HG03432 (cell line): Measurements from ENCODE around the gene MDN1.
"Not testable (repeated sequence)": the region's sequence is repeated elsewhere in the genome, so short reads cannot be mapped to it uniquely, and the experiment has no call there.

ENCODE experiments used
- ATAC-seq: cut with Tn5 transposase; IDR thresholded peaks from one replicate; pipeline ENCODE4 v1.9.1; 2021; ENCODE audit warnings: mild to moderate bottlenecking, moderate library complexity; ENCODE audit not compliant: unreplicated experiment

MDN1 gene, protein sequence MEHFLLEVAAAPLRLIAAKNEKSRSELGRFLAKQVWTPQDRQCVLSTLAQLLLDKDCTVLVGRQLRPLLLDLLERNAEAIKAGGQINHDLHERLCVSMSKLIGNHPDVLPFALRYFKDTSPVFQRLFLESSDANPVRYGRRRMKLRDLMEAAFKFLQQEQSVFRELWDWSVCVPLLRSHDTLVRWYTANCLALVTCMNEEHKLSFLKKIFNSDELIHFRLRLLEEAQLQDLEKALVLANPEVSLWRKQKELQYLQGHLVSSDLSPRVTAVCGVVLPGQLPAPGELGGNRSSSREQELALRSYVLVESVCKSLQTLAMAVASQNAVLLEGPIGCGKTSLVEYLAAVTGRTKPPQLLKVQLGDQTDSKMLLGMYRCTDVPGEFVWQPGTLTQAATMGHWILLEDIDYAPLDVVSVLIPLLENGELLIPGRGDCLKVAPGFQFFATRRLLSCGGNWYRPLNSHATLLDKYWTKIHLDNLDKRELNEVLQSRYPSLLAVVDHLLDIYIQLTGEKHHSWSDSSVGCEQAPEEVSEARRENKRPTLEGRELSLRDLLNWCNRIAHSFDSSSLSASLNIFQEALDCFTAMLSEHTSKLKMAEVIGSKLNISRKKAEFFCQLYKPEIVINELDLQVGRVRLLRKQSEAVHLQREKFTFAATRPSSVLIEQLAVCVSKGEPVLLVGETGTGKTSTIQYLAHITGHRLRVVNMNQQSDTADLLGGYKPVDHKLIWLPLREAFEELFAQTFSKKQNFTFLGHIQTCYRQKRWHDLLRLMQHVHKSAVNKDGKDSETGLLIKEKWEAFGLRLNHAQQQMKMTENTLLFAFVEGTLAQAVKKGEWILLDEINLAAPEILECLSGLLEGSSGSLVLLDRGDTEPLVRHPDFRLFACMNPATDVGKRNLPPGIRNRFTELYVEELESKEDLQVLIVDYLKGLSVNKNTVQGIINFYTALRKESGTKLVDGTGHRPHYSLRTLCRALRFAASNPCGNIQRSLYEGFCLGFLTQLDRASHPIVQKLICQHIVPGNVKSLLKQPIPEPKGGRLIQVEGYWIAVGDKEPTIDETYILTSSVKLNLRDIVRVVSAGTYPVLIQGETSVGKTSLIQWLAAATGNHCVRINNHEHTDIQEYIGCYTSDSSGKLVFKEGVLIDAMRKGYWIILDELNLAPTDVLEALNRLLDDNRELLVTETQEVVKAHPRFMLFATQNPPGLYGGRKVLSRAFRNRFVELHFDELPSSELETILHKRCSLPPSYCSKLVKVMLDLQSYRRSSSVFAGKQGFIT (N-terminal part only)

DNA sequence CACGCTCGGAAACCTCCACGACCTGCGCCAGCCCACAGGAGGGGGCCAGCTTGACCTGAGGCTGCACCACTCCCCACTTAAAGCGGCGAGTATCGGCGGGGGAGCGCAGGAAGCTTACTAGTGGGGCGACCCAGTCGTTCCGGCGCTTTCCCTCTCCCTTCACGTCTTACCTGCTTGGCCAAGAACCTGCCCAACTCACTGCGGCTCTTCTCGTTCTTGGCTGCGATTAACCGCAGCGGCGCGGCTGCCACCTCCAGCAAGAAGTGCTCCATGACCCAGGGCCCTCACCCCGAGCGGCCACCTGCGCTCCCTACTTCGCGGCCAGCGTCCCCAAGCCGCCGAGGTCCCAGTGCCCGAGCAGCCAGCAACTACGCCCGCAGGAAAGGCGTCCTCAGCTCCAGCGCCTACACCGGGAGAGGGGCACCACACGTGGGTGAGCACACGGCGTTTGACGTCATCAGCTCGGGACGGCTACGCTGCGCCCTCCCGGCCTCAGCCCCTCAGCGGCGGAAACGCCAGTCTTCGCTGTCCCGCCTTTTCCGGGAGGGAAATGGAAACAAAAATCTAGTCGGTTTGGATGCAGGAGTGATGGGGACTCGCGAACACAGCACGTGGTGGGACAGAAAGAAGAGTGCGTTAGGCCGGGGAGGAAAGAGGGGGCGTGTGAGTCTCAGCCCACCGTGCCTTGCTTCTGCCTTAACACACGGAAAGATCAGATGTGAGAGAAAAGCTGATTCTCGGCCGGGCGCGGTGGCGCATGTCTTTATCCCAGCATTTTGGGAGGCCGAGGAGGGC lies at the start of gene MDN1:
Gene MDN1 (minus strand): TSS at position 459 of the 795 bp plus-strand sequence. CDS start 187 bp downstream, at position 272.
- peak; percentile 97 for ATAC-seq

DNA sequence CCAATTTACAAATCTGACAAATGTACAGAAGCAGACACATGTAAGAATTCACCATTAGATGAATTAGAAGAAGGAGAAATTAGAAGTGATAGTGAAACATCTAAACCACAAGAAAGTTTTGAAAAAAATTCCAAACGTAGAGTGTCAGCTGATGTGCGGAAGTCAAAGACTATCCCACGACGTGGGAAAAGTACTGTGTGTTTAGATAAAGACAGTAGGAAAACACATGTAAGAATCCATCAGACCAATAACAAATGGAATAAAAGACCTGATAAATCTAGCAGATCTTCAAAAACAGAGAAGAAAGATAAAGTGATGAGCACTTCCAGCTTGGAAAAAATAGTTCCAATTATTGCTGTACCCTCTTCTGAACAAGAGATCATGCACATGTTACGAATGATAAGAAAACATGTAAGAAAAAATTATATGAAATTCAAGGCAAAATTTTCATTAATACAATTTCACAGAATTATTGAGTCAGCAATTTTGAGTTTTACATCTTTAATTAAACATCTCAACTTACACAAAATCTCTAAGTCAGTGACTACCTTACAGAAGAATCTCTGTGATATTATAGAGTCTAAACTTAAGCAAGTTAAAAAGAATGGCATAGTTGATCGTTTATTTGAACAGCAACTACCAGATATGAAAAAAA lies 46.6 kb upstream of the MDN1 start:
- ATAC-seq, result no peak

DNA sequence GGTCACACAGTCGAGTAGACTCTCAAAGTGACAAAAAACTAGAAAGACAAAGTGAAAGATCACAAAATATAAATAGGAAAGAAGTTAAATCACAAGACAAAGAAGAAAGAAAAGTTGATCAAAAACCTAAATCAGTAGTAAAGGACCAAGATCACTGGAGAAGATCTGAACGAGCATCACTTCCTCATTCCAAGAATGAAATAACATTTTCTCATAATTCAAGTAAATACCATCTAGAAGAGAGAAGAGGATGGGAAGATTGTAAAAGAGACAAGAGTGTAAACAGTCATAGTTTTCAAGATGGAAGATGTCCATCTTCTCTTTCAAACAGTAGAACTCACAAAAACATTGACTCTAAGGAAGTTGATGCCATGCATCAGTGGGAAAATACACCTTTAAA lies 43.1 kb upstream of the MDN1 start:
- ATAC-seq, result no peak

DNA sequence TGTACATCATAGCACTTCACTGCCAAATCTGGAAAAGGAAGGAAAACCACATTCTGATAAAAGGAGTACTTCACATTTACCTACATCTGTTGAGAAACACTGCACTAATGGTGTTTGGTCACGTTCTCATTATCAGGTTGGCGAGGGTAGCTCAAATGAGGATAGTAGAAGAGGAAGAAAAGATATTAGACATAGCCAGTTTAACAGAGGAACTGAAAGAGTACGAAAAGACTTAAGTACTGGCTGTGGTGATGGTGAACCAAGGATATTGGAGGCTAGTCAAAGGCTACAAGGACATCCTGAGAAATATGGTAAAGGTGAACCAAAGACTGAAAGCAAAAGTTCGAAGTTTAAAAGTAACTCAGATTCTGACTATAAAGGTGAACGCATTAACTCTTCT lies 42.7 kb upstream of the MDN1 start:
- ATAC-seq, result peak; percentile 75

DNA sequence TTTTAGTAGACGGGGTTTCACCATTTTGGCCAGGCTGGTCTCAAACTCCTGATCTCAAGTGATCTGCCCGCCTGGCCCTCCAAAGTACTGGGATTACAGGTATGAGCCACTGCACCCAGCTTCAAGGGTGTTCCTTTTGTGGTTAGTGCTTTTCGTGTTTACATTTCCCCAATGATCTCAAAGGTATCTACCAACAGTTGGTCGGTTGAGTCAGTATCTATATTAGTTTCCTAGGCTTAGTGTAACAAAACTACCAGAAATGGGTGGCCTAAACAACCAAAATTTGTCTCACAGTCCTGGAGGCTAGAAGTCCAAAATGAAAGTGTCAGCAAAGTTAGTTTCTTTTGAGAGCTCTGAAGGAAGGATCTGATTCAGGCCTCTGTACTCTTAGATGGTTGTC lies 40.1 kb upstream of the MDN1 start:
- peak; percentile 63 for ATAC-seq

DNA sequence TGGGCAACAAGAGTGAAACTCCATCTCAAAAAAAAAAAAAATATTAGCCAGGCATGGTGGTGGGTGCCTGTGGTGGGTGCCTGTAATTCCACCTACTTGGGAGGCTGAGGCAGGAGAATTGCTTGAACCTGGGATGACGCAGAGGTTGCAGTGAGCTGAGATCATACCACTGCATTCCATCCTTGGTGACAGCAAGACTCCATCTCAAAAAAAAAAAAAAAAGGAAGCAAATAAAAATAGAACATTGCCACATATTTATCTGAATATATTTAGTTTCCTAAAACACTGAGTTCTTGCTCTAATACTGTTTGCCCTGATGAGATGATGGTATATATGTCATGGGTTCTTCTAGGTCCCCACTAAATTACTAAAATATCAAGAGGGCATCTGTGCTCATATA lies 38.4 kb upstream of the MDN1 start:
- ATAC-seq, result no peak

DNA sequence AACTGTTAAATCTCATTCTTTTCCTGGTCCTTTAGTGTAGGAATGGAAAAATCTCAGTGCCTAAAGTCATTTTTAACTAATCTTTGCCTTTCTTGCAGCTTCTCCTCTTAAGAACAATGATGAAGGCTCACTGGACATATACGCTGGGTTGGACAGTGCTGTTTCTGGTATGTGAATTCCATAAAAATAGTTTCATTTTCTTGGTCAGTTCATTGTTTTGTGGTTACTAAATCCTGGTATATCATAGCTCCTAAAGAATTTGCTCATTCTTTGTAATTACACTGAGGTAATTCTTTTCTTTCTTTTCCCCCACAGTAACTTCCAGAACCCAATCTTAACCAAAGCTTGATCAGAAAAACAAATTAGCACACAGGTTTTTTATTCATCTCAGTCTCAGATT lies 33.5 kb upstream of the MDN1 start:
- no peak for ATAC-seq

DNA sequence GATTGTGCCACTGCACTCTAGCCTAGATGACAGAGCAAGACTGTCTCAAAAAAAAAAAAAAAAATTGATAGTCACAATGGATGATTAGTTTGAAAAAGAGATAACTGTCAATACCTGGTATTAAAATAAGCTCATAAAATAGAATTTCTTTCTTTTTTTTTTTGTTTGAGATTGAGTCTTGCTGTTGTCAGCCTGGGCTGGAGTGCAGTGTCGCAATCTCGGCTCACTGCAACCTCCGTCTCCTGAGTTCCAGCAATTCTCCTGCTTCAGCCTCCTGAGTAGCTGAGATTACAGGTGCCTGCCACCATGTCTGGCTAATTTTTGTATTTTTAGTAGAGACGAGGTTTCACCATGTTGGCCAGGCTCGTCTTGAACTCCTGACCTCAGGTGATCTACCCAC lies 27.9 kb upstream of the MDN1 start:
- not testable (repeated sequence) for ATAC-seq

DNA sequence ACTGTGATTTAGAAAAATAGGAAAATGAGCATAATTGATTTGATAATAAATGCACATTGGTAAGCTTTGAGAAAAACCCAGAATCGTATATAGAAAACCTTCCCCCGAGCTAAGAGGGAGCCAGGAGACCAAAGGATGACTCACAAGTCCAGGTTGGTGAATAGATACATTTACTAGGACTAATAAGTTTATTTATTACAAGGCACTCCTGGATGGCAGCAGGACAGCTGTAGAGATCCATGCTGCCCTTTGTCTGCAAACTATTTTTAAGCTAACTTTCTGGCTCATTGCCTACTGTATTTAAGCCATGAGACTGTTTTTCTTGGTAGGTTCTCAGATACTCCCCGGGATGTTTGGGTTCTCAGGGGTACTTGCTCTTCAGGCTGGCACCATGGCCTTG lies 23.5 kb upstream of the MDN1 start:
- ATAC-seq, result no peak

DNA sequence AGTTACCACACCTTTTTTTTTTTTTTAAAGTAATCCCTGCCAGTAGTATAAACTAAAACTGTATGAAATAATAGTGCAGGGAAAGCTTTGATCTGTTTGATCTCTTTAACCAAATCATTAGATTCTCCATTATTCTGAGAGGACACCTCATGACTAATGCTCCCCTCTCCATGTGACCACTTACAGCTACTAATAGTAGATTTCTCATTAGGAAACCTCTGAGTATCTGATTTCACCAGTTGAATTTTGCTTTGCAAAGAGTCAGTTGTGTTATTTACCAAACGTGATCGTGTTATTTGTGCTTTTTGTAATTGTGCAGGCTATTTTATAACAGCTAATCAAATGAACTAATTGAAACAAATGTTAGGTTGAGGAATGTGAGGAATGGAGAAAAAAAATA lies 22.6 kb upstream of the MDN1 start:
- no peak for ATAC-seq

DNA sequence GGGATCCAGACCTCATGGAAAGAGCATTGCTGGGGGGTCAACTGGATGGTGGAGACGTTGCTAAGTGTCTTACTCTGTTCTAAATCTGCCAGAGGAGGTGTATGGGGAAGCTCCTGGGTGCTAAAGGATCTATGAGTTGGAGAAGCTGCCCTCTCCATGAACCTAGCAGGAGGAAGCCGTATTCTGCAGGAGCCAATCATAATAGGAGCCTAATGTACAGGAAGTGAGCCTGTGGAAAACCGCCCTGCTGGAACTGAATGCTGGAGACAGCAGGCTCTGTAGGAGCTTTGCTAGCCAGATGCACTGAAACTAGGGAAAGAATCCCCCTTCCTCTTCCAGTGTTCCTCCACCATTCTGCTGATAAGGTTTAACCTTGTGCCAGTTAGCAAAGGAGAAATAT lies 20.9 kb upstream of the MDN1 start:
- ATAC-seq, result no peak

DNA sequence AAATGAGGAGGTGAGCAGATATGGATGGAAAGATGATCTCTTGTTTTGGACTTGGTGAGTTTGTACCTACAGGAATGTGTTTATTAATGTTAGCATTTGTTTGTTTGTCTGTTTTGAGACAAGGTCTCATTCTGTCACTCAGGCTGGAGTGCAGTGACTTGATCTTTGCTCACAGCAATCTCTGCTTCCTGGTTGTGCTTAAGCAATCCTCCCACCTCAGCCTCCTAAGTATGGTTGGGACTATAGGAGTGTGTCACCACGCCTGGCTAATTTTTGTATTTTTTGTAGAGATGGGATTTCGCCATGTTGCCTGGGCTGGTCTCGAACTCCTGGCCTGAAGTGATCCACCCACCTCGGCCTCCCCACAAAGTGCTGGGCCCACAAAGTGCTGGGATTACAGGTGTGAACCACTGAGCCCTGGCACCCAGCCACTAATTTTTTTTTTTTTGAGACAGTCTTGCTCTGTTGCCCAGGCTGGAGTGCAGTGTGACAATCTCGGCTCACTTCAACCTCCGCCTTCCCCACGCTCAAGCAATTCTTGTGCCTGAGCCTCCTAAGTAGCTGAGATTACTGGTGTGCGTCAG lies 17.1 kb upstream of the MDN1 start:
- no peak for ATAC-seq

DNA sequence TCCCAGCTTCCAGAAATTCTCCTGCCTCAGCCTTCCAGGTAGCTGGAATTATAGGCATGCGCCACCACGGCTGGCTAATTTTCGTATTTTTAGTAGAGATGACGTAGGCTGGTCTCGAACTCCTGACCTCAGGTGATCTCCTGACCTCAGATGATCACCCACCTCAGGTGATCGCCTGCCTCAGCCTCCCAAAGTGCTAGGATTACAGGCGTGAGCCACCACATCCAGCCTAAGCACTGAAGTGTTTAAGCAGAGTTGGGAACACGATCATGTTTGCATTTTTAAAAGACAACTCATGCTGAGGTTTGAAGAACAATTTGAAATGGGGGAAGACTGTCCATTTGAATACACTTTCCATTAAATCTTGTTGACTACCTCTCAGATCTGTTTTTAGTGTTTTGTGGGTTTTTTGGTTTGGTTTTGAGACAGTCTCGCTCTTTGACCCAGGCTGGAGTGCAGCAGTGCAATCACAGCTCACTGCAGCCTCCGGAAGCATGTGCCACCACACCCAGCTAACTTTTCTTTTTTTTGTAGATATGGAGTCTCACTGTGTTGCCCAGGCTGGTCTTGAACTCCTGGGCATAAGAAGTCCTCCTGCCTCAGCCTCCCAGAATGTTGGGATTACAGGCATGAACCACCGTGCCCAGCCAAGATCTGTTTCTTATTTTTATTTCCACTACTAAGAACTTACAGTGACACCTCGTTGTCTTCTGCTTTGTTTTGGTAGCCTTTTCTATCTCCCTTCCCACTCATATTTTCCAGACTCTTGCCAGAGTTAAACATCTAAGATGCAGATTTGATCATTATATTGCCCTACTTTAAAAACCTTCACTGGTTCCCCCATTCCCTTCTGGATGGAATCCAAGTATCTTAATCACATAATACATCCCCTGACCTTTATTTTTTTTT lies 15.5 kb upstream of the MDN1 start:
- ATAC-seq, result peak; percentile 98

DNA sequence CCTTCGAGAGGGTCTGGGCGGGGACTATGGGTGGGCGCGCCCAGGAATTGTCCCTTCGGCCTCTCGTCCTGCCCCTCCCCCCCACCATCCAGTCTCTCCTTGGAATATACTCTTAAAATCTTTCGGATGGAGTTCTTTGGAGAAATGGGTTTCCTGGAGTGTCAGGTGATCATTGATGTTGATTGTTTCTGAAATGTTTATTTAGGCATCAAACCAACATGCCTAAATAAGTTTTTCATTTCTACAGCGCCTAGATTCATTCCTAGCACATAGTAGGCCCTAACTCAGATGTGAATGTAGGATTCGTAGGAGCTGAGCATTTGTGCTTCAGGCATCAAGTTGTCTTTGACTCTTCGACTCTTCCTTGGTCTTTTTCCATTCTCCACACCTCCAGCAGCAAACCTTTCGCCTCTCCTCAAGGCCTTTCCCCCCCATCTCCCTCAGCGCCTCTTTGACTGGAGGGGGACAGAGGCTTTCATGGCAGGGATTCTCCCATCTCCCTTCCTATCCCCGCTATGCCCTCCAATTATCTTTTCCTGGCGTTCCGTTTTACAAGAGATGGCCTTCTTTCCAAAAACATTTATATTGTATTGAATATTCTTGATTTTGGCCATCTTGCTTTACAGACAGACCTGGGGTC lies 10.7 kb upstream of the MDN1 start:
- no peak for ATAC-seq

DNA sequence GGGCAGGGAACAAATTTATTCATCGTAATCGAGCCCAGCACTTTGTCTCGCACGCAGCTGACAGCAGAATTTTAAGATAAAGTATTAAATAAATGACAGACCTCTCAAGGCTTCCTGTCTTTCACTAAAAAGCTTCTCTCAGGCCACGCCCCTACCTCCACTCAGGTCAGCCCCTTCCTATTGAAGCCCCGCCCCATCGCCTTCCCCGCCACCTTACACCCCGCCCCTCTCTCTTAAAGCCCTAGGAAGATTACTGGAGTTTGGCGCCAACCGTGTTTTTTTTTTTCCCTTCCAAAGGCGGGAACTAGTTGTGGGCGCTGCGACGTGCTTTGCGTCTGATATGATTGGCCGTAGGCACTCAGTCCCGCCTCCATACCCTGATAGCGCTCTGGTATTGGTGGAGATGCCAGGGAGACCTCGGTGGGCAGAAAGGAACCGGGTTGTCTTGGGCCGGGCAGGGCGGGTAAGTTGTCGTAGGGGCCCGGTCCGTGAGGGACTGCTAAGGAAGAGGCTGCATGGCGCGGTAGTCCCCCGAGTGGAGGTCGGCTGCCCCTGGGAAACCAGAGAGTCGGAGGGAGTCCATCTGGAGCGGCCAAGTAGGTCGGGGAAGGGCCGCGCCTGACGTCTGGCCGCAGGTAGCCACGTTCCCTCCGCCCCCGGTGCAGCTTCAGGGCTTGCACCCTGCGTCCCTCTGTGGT lies 10.0 kb upstream of the MDN1 start, which contains the start of gene CASP8AP2:
Gene CASP8AP2 (plus strand): TSS at position 409 of the 698 bp plus-strand sequence.
- peak; percentile 98 for ATAC-seq

DNA sequence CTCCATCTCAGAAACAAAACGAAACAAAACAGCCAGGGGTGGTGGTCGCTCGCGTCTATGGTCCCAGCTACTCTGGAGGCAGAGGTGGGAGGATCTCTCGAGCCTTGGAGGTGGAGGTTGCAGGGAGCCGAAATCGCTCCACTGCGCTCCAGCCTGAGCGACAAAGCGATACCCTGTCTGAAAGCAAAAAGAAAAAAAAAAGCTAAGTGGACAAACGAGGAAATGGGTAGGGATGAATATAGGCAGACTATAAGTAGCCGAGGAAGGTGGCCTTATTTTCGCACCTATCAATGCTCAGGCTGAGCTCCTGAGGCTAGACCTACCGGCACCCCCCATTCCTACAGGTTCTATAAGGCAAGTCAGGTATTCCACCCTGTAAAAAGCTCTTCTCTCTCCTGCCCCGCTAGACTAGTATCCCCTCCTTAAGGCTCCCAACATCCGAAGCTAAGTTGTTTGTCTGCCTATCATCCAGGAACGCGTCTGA lies 9.4 kb upstream of the MDN1 start:
- ATAC-seq, result peak; percentile 44

DNA sequence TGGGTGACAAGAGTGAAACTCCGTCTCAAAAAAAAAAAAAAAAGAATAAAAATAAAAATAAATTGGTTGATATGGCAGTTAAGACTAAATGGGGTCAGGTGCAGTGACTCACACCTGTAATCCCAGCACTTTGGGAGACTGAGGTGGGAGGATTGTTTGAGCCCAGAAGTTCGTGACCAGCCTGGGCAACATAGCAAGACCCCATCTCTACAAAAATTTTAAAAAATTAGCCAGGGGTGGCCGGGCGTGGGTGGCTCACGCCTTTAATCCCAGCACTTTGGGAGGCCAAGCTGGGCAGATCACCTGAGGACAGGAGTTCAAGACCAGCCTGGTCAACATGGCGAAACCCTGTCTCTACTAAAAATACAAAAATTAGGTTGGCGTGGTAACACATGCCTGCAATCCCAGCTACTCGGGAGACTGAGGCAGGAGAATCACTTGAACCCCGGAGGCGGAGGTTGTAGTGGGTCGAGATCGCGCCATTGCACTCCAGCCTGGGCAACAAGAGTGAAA lies 8.9 kb upstream of the MDN1 start:
- ATAC-seq, result not testable (repeated sequence)
